T follicular helper cell (primary cell): ENCODE results near the gene SFTPD.
"Not testable (repeated sequence)": the region's sequence is repeated elsewhere in the genome, so short reads cannot be mapped to it uniquely, and the experiment has no call there.

ENCODE experiments used
- DNase-seq: peaks from one replicate; pipeline ENCODE4 v3.0.0-alpha.2; 2020; ENCODE audit warnings: low read depth
- total RNA-seq, 2 experiments: gene quantifications; one replicate each; lab custom pipeline; 2026; lab: John Stamatoyannopoulos, UW

SFTPD gene
- total RNA-seq, result 0 reads per million in 2 experiments

- no peak for DNase-seq
Measured at GRCh38 chr10:79948976-79949722, at the start of gene SFTPD. Gene SFTPD, minus strand, starts transcription at chr10:79949105. Its CDS starts 2,446 bp downstream, at chr10:79946659.

- DNase-seq, result no peak
Measured at GRCh38 chr10:79995979-79996634, 47.2 kb upstream of the SFTPD start.

- DNase-seq, result no peak
Measured at GRCh38 chr10:79994556-79994955, 45.7 kb upstream of the SFTPD start.

GRCh38 chr10:79988199-79988598 lies 39.3 kb upstream of the SFTPD start:
- DNase-seq, result not testable (repeated sequence)

- not testable (repeated sequence) for DNase-seq
Measured at GRCh38 chr10:79986661-79987060, 37.8 kb upstream of the SFTPD start.

- no peak for DNase-seq
Measured at GRCh38 chr10:79985481-79986072, 36.7 kb upstream of the SFTPD start.

GRCh38 chr10:79984851-79985250 lies 35.9 kb upstream of the SFTPD start:
- no peak for DNase-seq

GRCh38 chr10:79983286-79983909 lies 34.5 kb upstream of the SFTPD start:
- DNase-seq, result no peak

GRCh38 chr10:79982861-79983260 lies 34.0 kb upstream of the SFTPD start:
- no peak for DNase-seq

GRCh38 chr10:79982362-79982800 lies 33.5 kb upstream of the SFTPD start:
- DNase-seq, result no peak

- DNase-seq, result no peak
Measured at GRCh38 chr10:79981450-79982361, 32.8 kb upstream of the SFTPD start.

- DNase-seq, result no peak
Measured at GRCh38 chr10:79980711-79981110, 31.8 kb upstream of the SFTPD start.

GRCh38 chr10:79979976-79980687 lies 31.2 kb upstream of the SFTPD start:
- no peak for DNase-seq

- DNase-seq, result no peak
Measured at GRCh38 chr10:79979310-79979975, 30.5 kb upstream of the SFTPD start.

GRCh38 chr10:79976999-79977398 lies 28.1 kb upstream of the SFTPD start:
- DNase-seq, result no peak

- no peak for DNase-seq
Measured at GRCh38 chr10:79970062-79970461, 21.2 kb upstream of the SFTPD start.

GRCh38 chr10:79947787-79948424 lies 999 bp downstream of the SFTPD start:
- DNase-seq, result no peak

- no peak for DNase-seq
Measured at GRCh38 chr10:79947083-79947415, 1.9 kb downstream of the SFTPD start.

GRCh38 chr10:79946271-79947082 lies 2.4 kb downstream of the SFTPD start:
- no peak for DNase-seq
